HG02571 (cell line): ENCODE data around the gene FBXO33.

Source experiments
- ATAC-seq: cut with Tn5 transposase; IDR thresholded peaks from one replicate; pipeline ENCODE4 v1.9.1; 2021; ENCODE audit warnings: mild to moderate bottlenecking, moderate library complexity; ENCODE audit not compliant: unreplicated experiment

Gene FBXO33

DNA sequence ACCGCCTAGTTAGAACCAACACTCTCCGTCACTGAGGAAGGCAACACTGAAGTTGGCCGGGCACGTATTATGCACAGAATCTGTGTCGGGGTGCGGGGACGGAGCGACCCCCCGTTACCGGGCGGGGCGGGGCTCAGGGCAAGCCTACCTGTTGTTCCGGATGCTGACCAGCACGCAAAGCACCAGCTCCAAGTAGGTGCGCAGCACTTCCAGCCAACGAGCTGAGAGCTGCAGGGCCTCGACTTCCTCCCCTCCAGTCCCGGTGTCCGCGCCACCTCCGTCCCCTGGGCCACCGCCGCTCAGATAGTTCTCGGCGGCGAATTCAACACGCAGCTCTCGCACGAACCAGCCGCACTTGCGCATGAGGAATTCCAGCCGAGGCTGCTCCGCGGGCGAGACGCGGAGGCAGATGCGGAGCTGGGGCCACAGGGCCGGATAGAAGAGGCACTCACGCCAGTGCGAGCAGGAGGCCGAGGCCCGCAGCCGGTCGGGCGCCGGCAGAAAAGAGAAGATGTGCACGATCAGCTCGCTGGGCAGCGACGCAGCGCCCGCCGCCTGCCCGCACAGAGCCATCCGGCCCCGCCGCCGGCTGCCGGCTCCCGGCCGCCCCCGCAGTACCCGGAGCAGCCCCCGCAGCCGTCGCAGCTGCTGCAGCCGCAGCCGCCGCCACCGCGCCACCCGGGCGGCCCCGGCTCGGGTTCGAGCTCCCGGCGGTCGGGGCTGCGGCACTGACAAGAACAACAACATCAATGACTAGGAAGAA lies 636 bp downstream of the FBXO33 start:
- ATAC-seq: peak; percentile 12

- no peak for ATAC-seq
Measured at GRCh38 chr14:39430762-39431415, 1.3 kb downstream of the FBXO33 start.

- no peak for ATAC-seq
Measured at GRCh38 chr14:39428118-39428517, 4.1 kb downstream of the FBXO33 start.

- ATAC-seq: no peak
Measured at GRCh38 chr14:39426605-39427004, 5.6 kb downstream of the FBXO33 start.

DNA sequence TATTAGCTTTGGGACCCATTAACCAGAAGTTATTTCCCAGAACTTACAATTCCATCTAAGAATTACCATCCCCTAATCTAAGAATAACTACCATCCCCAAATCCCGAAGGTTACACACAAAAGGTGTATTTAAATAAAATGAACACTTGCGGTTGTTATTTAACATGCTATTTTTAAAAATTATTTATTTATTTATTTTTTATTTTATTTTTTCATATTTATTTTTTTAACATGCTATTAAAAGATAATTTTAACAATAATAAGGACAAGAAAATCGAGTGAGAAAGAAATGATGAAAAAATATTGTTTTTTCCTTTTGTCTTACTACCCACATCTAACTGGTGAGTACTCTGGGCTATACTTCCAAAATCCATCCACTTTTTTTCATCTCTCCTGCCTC lies 6.3 kb downstream of the FBXO33 start:
- ATAC-seq: no peak

GRCh38 chr14:39423793-39424192 lies 8.4 kb downstream of the FBXO33 start:
- no peak for ATAC-seq

DNA sequence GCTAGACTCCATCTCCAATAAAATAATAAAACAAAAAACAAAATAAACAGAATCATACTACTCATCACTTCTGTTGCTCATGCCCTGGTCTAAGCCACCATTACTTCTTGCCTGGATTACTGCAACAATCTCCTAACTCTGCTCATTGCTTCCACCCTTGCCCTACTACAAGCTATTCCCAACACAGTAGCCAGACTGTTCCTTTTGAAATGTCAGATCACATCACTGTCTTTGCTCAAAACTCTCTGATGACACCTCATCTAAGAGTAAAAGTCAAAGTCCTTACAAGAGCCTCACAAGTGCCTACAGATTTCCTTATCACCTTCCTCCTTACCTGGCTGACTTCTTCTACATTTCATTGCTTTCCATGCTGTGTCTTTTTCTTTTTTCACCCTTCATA lies 10.0 kb downstream of the FBXO33 start:
- ATAC-seq: no peak

DNA sequence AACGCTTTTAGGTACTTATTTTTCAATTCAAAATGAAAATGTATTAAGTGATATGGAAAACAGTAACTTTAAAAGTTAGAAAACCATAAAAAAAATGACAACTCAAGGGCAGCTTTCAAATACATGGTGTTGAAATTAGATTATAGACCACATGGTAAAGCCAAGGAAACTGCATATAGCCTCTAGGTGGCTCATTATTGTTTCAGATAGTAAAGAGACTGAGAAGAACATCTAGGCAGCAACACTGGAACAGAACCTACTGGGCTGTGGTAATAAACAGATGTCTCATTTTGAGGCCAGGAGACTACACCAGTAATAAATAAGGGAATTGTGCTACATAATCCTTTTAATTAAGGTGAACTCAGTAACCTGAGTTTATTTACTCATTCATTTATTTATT lies 13.0 kb downstream of the FBXO33 start:
- no peak for ATAC-seq

DNA sequence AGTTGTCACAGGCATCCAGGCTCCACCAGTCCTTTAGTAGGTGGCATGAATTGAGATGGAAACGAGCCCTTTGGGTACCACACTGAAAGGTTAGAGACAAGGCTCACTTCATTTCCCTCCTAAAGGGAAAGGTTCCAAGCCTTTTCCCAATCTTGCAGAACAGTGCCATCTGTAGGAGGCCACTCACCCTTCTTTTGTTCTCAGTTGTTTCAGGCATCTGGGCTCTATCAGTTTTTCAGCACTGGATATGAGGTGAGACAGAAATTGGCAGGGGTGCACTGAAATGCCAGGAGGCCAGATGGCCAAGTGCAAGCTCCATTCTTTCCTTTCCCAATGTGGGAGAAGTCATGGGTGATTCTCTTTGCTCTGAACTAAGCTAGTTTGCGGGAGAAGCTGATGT lies 15.2 kb downstream of the FBXO33 start:
- ATAC-seq: no peak

DNA sequence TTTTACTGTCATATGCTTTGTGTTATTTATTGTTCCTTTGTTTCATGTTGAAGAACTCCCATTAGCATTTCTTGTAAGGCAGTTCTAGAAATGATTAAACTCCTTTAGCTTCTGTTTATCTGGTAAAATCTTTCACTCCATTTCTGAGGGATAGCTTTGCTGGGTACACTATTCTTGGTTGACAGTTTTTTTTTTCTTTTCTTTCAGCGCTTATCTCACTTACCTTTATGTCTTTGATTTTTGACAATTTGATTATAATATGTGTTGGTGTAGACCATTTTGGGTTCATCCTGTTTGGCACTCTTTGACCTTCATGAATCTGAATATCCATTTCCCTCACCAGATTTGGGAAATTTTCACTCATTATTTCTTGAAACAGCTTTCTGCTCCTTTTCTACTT lies 16.2 kb downstream of the FBXO33 start:
- no peak for ATAC-seq

GRCh38 chr14:39406560-39406959 lies 25.7 kb downstream of the FBXO33 start:
- no peak for ATAC-seq

GRCh38 chr14:39398382-39398781 lies 33.9 kb downstream of the FBXO33 start:
- no peak for ATAC-seq

- no peak for ATAC-seq
Measured at GRCh38 chr14:39396448-39396847, 35.8 kb downstream of the FBXO33 start.

DNA sequence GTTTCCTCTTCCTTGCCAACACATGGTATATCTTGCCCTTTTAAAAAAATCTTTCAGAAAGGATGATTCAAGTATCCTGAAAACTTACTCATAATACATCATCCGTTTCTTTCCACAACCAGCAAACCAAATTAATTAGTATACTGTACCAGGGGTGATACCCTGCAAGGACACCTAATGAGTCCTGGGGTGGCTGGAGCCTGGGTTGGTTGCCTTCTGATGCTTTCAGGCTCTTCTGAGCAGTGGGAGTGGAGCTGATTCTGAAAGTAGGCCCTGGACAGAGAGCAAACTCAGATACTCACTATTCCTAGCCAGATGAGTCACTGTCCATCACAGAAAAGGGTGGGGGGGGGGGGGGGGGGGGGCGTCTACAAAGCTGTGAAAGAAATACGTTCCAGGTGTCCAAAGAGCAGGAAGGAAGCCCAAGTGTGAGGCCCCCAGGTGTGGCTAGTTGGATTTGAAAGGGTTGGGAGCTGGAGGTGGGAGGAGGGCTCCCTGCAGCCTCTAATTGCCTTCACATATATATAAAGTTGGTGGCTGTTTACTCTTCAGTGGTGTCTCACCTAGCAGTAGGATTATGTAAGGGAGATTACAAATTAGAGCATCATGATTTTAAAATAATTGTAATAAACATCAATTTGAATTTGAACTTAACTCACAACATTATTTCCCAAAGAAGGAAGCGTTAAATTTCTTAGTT lies 36.5 kb downstream of the FBXO33 start:
- no peak for ATAC-seq

GRCh38 chr14:39393289-39393688 lies 38.9 kb downstream of the FBXO33 start:
- no peak for ATAC-seq

DNA sequence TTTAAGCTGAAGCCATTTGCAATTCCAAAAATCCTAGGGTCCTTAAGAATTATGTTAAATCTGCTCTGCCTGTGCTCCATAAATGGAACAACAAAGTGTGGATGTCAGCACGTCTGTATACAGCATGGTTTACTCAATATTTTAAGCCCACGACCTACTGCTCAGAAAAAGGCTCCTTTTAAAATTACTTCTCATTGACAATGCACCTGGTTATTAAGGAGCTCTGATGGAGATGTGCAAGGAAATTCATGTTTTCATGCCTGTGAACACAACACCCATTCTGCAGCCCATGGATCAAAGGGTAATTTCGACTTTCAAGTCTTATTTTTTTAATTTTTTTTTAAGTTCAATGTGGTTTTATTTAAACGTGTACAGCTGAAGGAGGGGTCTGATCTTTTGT lies 48.1 kb downstream of the FBXO33 start:
- ATAC-seq: no peak

DNA sequence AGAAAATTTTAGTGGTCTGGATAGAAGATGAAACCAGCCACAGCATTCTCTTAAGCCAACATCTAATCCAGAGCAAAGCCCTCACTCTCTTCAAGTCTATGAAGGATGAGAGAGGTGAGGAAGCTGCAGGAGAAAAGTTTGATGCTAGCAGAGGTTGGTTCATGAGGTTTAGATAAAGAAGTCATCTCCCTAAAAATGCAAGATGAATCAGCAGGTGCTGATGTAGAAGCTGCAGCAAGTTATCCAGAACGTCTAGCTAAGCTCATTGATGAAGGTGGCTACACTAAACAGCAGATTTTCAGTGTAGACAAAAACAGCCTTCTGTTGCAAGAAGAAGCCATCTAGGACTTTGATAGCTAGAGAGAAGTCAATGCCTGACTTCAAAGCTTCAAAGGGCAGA lies 48.5 kb downstream of the FBXO33 start:
- no peak for ATAC-seq

GRCh38 chr14:39383026-39383660 lies 49.1 kb downstream of the FBXO33 start:
- no peak for ATAC-seq

DNA sequence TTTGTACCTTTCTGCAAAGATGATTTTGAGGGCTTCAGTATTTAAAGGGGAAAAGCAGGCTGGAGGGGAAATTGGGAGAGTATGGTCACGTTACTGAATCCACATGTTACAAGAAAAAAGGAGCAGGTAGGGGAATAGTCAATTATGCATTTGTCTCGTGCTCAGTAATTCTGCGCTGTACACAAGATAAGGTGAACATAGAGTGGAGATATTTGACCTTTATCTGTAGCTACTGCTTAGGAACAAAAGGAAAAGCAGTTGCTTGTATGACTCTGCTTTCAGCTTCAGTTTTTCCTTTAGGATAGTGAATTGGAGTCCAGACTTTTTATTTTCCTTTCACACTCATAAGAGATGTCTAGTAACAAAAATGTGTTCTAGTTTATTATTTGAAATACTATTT lies 49.8 kb downstream of the FBXO33 start:
- no peak for ATAC-seq

DNA sequence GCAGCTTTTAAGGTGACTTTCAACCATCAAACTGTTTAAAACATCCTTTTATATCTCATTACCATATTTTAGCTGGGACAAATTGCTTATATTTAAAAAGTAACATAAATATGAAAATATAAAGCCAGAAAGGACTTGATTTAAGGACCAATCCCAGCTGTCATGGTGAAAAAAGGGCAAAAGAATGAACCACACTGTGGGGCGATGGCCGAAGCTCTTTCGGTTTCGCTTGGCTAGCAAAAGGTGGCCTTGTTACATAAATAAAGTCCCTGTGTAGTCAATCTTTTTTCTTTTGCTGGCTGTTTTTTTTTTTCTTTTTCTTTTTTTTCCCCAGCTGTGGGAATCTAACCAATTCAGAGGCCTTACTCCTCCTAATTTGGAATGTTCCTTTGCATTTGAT lies 50.9 kb downstream of the FBXO33 start:
- no peak for ATAC-seq

- ATAC-seq: no peak
Measured at GRCh38 chr14:39376667-39377403, 55.4 kb downstream of the FBXO33 start.
